ENCODE measurements around the gene ARAF. TPM values are rescaled to one million over a fixed set of nuclear protein-coding genes. Genes with fewer than 3 reads are reported as not detected.

Gene ARAF
- total and polyA plus RNA-seq, 2 of the 13 experiments (the other 11 are each of a cell fraction or from before 2014, with no cell fraction given) = 18.0 to 33.1 TPM

DNA sequence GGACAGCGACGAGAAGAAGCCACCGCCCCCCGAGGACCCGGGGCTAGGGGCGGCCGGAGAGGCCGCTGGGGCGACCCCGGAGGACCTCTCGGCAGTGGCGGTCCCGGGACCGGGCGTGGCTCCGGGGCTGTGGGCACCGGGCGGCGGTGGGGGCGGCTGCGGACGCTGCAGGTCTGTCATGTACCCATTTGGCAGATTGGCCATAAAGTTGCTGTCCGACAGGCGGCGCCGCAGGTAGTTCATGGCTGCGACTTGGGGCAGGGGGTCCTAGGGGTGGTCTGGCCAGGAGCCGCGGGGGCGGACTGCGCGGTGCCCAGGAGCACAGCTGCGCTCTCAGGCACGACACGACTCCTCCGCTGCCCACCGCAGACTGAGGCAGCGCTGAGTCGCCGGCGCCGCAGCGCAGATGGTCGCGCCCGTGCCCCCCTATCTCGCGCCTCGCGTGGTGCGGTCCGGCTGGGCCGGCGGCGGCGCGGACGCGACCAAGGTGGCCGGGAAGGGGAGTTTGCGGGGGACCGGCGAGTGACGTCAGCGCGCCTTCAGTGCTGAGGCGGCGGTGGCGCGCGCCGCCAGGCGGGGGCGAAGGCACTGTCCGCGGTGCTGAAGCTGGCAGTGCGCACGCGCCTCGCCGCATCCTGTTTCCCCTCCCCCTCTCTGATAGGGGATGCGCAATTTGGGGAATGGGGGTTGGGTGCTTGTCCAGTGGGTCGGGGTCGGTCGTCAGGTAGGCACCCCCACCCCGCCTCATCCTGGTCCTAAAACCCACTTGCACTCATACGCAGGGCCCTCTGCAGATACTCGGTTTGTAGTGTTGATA is 58.7 kb downstream of the ARAF start, which contains the start of gene SYN1 (continued):
- TF ChIP-seq, protein P1, sequence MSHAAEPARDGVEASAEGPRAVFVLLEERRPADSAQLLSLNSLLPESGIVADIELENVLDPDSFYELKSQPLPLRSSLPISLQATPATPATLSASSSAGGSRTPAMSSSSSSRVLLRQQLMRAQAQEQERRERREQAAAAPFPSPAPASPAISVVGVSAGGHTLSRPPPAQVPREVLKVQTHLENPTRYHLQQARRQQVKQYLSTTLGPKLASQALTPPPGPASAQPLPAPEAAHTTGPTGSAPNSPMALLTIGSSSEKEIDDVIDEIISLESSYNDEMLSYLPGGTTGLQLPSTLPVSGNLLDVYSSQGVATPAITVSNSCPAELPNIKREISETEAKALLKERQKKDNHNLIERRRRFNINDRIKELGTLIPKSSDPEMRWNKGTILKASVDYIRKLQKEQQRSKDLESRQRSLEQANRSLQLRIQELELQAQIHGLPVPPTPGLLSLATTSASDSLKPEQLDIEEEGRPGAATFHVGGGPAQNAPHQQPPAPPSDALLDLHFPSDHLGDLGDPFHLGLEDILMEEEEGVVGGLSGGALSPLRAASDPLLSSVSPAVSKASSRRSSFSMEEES (CRISPR knock-in tag; IDR thresholded peaks at IDR 0.05) = peak; percentile 52; the same call in 1 of the 2 replicates
- TF ChIP-seq, protein P2, sequence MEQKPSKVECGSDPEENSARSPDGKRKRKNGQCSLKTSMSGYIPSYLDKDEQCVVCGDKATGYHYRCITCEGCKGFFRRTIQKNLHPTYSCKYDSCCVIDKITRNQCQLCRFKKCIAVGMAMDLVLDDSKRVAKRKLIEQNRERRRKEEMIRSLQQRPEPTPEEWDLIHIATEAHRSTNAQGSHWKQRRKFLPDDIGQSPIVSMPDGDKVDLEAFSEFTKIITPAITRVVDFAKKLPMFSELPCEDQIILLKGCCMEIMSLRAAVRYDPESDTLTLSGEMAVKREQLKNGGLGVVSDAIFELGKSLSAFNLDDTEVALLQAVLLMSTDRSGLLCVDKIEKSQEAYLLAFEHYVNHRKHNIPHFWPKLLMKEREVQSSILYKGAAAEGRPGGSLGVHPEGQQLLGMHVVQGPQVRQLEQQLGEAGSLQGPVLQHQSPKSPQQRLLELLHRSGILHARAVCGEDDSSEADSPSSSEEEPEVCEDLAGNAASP (CRISPR knock-in tag; IDR thresholded peaks at IDR 0.05; ENCODE audit: borderline replicate concordance) = peak; percentile 39; the same call in 1 of the 2 replicates
- TF ChIP-seq ZNF660 (CRISPR knock-in tag; IDR thresholded peaks at IDR 0.05; ENCODE audit: borderline replicate concordance, low read depth) (no peak), ZNF607 (CRISPR knock-in tag; IDR thresholded peaks at IDR 0.05; ENCODE audit: borderline replicate concordance) (peak; percentile 77; the same call in 1 of the 2 replicates), KAT2B (IDR thresholded peaks at IDR 0.05; ENCODE audit: borderline replicate concordance, low read depth, low read length) (no peak), FOSL1 (CRISPR knock-in tag; IDR thresholded peaks at IDR 0.05; ENCODE audit: borderline replicate concordance) (no peak), ZNF567 (CRISPR knock-in tag; IDR thresholded peaks at IDR 0.05; ENCODE audit: borderline replicate concordance) (no peak), KLF13 (CRISPR knock-in tag; IDR thresholded peaks at IDR 0.05) (no peak), HNF4G (IDR thresholded peaks at IDR 0.05; ENCODE audit: borderline replicate concordance, low read depth, low read length) (no peak), HNF4G (CRISPR knock-in tag; IDR thresholded peaks at IDR 0.05; ENCODE audit: borderline replicate concordance, low read depth) (no peak), ZNF354B (CRISPR knock-in tag; IDR thresholded peaks at IDR 0.05) (0 out of 2 replicates have a peak, but pooled peaks have one; percentile 28), ZNF747 (CRISPR knock-in tag; IDR thresholded peaks at IDR 0.05; ENCODE audit: borderline replicate concordance) (no peak), ZNF501 (CRISPR knock-in tag; IDR thresholded peaks at IDR 0.05) (no peak)
- TF ChIP-seq, protein P3, sequence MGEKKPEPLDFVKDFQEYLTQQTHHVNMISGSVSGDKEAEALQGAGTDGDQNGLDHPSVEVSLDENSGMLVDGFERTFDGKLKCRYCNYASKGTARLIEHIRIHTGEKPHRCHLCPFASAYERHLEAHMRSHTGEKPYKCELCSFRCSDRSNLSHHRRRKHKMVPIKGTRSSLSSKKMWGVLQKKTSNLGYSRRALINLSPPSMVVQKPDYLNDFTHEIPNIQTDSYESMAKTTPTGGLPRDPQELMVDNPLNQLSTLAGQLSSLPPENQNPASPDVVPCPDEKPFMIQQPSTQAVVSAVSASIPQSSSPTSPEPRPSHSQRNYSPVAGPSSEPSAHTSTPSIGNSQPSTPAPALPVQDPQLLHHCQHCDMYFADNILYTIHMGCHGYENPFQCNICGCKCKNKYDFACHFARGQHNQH (CRISPR knock-in tag; IDR thresholded peaks at IDR 0.05) = peak; percentile 36; the same call in 1 of the 2 replicates
- TF ChIP-seq, protein P4, sequence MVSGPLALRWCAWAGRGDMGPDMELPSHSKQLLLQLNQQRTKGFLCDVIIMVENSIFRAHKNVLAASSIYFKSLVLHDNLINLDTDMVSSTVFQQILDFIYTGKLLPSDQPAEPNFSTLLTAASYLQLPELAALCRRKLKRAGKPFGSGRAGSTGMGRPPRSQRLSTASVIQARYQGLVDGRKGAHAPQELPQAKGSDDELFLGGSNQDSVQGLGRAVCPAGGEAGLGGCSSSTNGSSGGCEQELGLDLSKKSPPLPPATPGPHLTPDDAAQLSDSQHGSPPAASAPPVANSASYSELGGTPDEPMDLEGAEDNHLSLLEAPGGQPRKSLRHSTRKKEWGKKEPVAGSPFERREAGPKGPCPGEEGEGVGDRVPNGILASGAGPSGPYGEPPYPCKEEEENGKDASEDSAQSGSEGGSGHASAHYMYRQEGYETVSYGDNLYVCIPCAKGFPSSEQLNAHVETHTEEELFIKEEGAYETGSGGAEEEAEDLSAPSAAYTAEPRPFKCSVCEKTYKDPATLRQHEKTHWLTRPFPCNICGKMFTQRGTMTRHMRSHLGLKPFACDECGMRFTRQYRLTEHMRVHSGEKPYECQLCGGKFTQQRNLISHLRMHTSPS (CRISPR knock-in tag; IDR thresholded peaks at IDR 0.05; ENCODE audit: low read depth) = no peak
- TF ChIP-seq, protein P5, sequence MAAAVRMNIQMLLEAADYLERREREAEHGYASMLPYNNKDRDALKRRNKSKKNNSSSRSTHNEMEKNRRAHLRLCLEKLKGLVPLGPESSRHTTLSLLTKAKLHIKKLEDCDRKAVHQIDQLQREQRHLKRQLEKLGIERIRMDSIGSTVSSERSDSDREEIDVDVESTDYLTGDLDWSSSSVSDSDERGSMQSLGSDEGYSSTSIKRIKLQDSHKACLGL (CRISPR knock-in tag; IDR thresholded peaks at IDR 0.05) = peak; percentile 43; the same call in 1 of the 2 replicates
